ENCODE results near the gene CD274. TPM values are rescaled to one million over a fixed set of nuclear protein-coding genes. Genes with fewer than 3 reads are reported as not detected.
A peak's percentile ranks its signal among the peaks of the same experiment; 100 is the strongest.

The CD274 gene
- total RNA-seq, 1 experiment from 2014 or later = 2.6 TPM

- peaks cover under 1% of the 10 kb centered on the region for H3K36me3 Mint-ChIP-seq (ENCODE audit: insufficient read depth, unreplicated experiment)
- no peaks in the 10 kb centered on the region for H3K27me3 Mint-ChIP-seq (ENCODE audit: insufficient read depth, unreplicated experiment)
- intact Hi-C loops (cut with micrococcal nuclease) = no loop called here
- TF ChIP-seq CTCF (IDR thresholded peaks at IDR 0.05; ENCODE audit: unreplicated experiment) = no peak
- POLR2A ChIA-PET = interaction anchor here (0.5 to 3.6 kb wide), 9 partner anchors 12 to 698 kb away, joined by 3 to 40 read pairs (median 4); partner anchors contain the start of genes CD274 and RIC1
- H3K4me1 Mint-ChIP-seq (ENCODE audit: insufficient read depth, unreplicated experiment) = no peaks in the 10 kb centered on the region
- H3K4me3 Mint-ChIP-seq (ENCODE audit: unreplicated experiment) = peak overlapping the region; percentile 85
- TSS peak; percentile 72 for BruUV-seq (replicated peaks)
- DNase-seq (ENCODE audit: unreplicated experiment) = no peak
- H3K27ac Mint-ChIP-seq (ENCODE audit: low read depth, unreplicated experiment) = no peak overlapping the region
- CTCF ChIA-PET = interaction anchor here (0.7 to 7.1 kb wide), 10 partner anchors 10 to 690 kb away, joined by 3 to 58 read pairs (median 5); partner anchors contain the start of genes CD274 and INSL6
- no peaks in the 10 kb centered on the region for H3K9me3 Mint-ChIP-seq (ENCODE audit: unreplicated experiment)
Measured at GRCh38 chr9:5438301-5439162, 11.8 kb upstream of the CD274 start.

GRCh38 chr9:5440426-5440825 is 9.9 kb upstream of the CD274 start:
- Mint-ChIP-seq H3K4me1 (ENCODE audit: insufficient read depth, unreplicated experiment) (no peaks in the 10 kb centered on the region), H3K36me3 (ENCODE audit: insufficient read depth, unreplicated experiment) (no peaks in the 10 kb centered on the region), H3K27ac (ENCODE audit: low read depth, unreplicated experiment) (no peak overlapping the region), H3K9me3 (ENCODE audit: unreplicated experiment) (no peaks in the 10 kb centered on the region), H3K4me3 (ENCODE audit: unreplicated experiment) (no peak overlapping the region), H3K27me3 (ENCODE audit: insufficient read depth, unreplicated experiment) (no peaks in the 10 kb centered on the region)
- POLR2A ChIA-PET = no interaction called here
- no peak for TF ChIP-seq CTCF (IDR thresholded peaks at IDR 0.05; ENCODE audit: unreplicated experiment)
- intact Hi-C loops (cut with micrococcal nuclease) = loop anchor here (5.0 kb wide), 2 partner anchors 453 to 1058 kb away; partner anchors contain the start of gene JAK2
- DNase-seq (ENCODE audit: unreplicated experiment) = no peak
- no TSS peak for BruUV-seq (replicated peaks)
- CTCF ChIA-PET = interaction anchor here (0.8 to 7.1 kb wide), 8 partner anchors 9 to 276 kb away, joined by 3 to 58 read pairs (median 4); partner anchors contain the start of genes CD274 and INSL6

GRCh38 chr9:5441043-5441442 is 9.3 kb upstream of the CD274 start:
- no peaks in the 10 kb centered on the region for H3K9me3 Mint-ChIP-seq (ENCODE audit: unreplicated experiment)
- no peaks in the 10 kb centered on the region for H3K27me3 Mint-ChIP-seq (ENCODE audit: insufficient read depth, unreplicated experiment)
- no TSS peak for BruUV-seq (replicated peaks)
- POLR2A ChIA-PET = no interaction called here
- intact Hi-C loops (cut with micrococcal nuclease) = loop anchor here (5.0 kb wide), 2 partner anchors 454 to 1059 kb away; partner anchors contain the start of gene JAK2
- H3K4me3 Mint-ChIP-seq (ENCODE audit: unreplicated experiment) = no peak overlapping the region
- no peak for TF ChIP-seq CTCF (IDR thresholded peaks at IDR 0.05; ENCODE audit: unreplicated experiment)
- H3K27ac Mint-ChIP-seq (ENCODE audit: low read depth, unreplicated experiment) = no peak overlapping the region
- H3K36me3 Mint-ChIP-seq (ENCODE audit: insufficient read depth, unreplicated experiment) = no peaks in the 10 kb centered on the region
- DNase-seq (ENCODE audit: unreplicated experiment) = peak; percentile 41
- CTCF ChIA-PET = interaction anchor here (0.6 to 7.1 kb wide), 10 partner anchors 8 to 455 kb away, joined by 3 to 58 read pairs (median 6); partner anchors contain the start of genes CD274 and INSL6
- H3K4me1 Mint-ChIP-seq (ENCODE audit: insufficient read depth, unreplicated experiment) = no peaks in the 10 kb centered on the region

DNA sequence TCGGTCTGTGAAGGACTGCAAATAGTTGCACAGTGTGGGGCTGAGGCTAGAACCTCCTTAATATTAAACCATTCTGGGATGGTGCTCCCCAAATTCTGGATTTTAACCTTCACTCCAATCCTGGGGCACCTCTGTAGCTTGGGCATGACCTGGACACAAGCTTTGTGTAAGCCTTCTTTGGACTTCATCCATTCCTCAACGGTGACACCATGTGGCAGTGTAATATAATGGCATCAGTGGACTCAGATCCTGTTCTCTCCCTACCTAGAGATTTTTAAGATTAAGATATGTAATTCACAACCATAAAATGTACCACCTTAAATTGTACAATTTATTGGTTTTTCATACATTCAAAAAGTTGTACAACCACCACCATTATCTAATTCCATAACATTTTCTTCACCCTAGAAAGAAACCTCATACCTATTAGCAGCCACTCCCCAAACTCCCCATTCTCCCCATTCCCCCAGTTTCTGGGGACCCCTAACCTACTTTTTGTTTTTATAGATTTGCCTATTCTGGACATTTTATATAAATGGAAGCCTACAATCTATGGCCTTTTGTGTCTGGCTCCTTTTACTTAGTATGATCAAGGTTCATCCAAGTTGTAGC is 7.8 kb upstream of the CD274 start:
- no peak overlapping the region for H3K27ac Mint-ChIP-seq (ENCODE audit: low read depth, unreplicated experiment)
- H3K4me3 Mint-ChIP-seq (ENCODE audit: unreplicated experiment) = no peak overlapping the region
- no peaks in the 10 kb centered on the region for H3K27me3 Mint-ChIP-seq (ENCODE audit: insufficient read depth, unreplicated experiment)
- intact Hi-C loops (cut with micrococcal nuclease) = loop anchor here (1.0 to 5.0 kb wide), 4 partner anchors 148 to 1060 kb away; partner anchors contain the start of gene JAK2
- no peaks in the 10 kb centered on the region for H3K36me3 Mint-ChIP-seq (ENCODE audit: insufficient read depth, unreplicated experiment)
- POLR2A ChIA-PET = interaction anchor here (0.8 kb wide), 1 partner anchor 51 kb away, joined by 3 read pairs; no protein-coding TSS in a partner anchor
- peak; percentile 72 for DNase-seq (ENCODE audit: unreplicated experiment)
- no peaks in the 10 kb centered on the region for H3K9me3 Mint-ChIP-seq (ENCODE audit: unreplicated experiment)
- peak; percentile 24 for TF ChIP-seq CTCF (IDR thresholded peaks at IDR 0.05; ENCODE audit: unreplicated experiment)
- no TSS peak for BruUV-seq (replicated peaks)
- peaks cover 10% of the 10 kb centered on the region for H3K4me1 Mint-ChIP-seq (ENCODE audit: insufficient read depth, unreplicated experiment)
- CTCF ChIA-PET = interaction anchor here (0.5 to 4.6 kb wide), 15 partner anchors 12 to 696 kb away, joined by 3 to 33 read pairs (median 4); partner anchors contain the start of gene INSL6

Measured in MCF 10A (cell line).